ENCODE data around the gene OR1K1.

GRCh38 chr9:122807271-122807900 lies 7.5 kb downstream of the OR1K1 start:
- TF ChIP-seq CTCF (IDR thresholded peaks at IDR 0.05; ENCODE audit: poor library complexity) = no peak
- no peak for TF ChIP-seq EZH2phosphoT487 (IDR thresholded peaks at IDR 0.05; ENCODE audit: low read depth, severe bottlenecking, unreplicated experiment)
